Calu3 (cell line): ENCODE results near the gene DIS3L. TPM values are rescaled to one million over a fixed set of nuclear protein-coding genes. Genes with fewer than 3 reads are reported as not detected.
"Not testable (repeated sequence)": the region's sequence is repeated elsewhere in the genome, so short reads cannot be mapped to it uniquely, and the experiment has no call there.

Experiments used
- BruUV-seq: library from RNA; stranded (reverse); fragments of 400-500 nt; replicated peaks from 2 replicates; lab custom pipeline; 2021; lab: Mats Ljungman, UMichigan
- CTCF ChIA-PET: fragments of 300-600 bp; sonication (Branson Sonifier 250); formaldehyde crosslinking; loops from one replicate; lab custom pipeline; 2022; ENCODE audit warnings: antibody characterized with exemption; lab: Charles Lee
- DNase-seq: peaks from one replicate; pipeline ENCODE4 v3.0.0; 2022
- H3K27ac Mint-ChIP-seq: one replicate; pipeline ENCODE4 v1.8.0; 2022; ENCODE audit warnings: mixed read lengths; ENCODE audit not compliant: unreplicated experiment
- H3K27me3 Mint-ChIP-seq: one replicate; pipeline ENCODE4 v1.8.0; 2022; ENCODE audit warnings: mixed read lengths; ENCODE audit not compliant: unreplicated experiment
- H3K36me3 Mint-ChIP-seq: one replicate; pipeline ENCODE4 v1.8.0; 2022; ENCODE audit warnings: mild to moderate bottlenecking, moderate library complexity, mixed read lengths; ENCODE audit not compliant: insufficient read depth, unreplicated experiment
- H3K4me1 Mint-ChIP-seq: one replicate; pipeline ENCODE4 v1.8.0; 2022; ENCODE audit warnings: mild to moderate bottlenecking, low read depth, mixed read lengths; ENCODE audit not compliant: unreplicated experiment
- H3K4me3 Mint-ChIP-seq: one replicate; pipeline ENCODE4 v1.8.0; 2022; ENCODE audit warnings: mild to moderate bottlenecking, low read depth, moderate library complexity, mixed read lengths; ENCODE audit not compliant: unreplicated experiment
- H3K9me3 Mint-ChIP-seq: one replicate; pipeline ENCODE4 v1.8.0; 2022; ENCODE audit warnings: low read depth, mixed read lengths; ENCODE audit not compliant: unreplicated experiment
- CTCF ChIP-seq: fragments of 200-600 bp; IDR thresholded peaks from one replicate; pipeline ENCODE4 v1.8.0; 2022; ENCODE audit warnings: antibody characterized with exemption; ENCODE audit not compliant: unreplicated experiment
- intact Hi-C: fragments of 100-400 bp; cut with micrococcal nuclease; formaldehyde crosslinking; loops from one replicate; pipeline ENCODE4 v1.10.0; 2022; ENCODE audit not compliant: unreplicated experiment
- total RNA-seq: library from RNA; stranded (reverse); gene quantifications from 2 replicates; pipeline ENCODE4 v1.2.3, GENCODE V29; 2022

Gene DIS3L
- total RNA-seq, 1 experiment from 2014 or later, result 24.6 TPM

DNA sequence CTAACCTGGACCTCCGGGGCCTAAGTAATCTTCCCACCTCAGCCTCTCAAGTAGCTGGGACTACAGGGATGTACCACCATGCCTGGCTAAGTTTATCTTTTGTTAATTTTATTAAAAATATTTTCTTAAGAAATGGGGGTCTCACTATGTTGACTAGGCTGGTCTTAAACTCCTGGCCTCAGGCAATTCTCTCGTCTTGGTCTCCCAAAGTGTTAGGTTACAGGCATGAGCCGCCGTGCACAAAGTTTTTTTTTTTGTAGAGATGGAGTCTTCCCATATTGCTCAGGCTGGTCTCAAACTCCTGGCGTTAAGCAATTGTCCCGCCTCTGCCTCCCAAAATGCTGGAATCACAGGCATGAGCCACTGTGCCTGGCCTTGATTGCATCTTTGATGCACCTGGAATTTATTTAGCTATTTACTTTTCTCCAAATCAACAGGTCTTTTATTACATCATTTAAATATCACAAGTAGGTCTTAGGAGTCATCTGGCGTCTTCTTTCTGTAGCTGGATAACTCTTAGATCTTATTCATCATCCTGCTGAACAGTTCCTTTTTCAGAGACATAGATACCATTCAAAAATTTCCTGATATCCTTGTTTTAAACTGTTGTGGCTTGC lies 85.6 kb downstream of the DIS3L start:
- intact Hi-C loops, result no loop called here
- no peaks in the 10 kb centered on the region for H3K27me3 Mint-ChIP-seq
- CTCF ChIA-PET, result interaction anchor here (0.6 kb wide), 1 partner anchor 541 kb away, joined by 4 read pairs; no protein-coding TSS in a partner anchor
- no peak for DNase-seq
- H3K4me1 Mint-ChIP-seq, result no peaks in the 10 kb centered on the region
- no TSS peak for BruUV-seq
- no peaks in the 10 kb centered on the region for H3K36me3 Mint-ChIP-seq
- H3K4me3 Mint-ChIP-seq, result no peak overlapping the region
- H3K9me3 Mint-ChIP-seq, result no peaks in the 10 kb centered on the region
- no peak for TF ChIP-seq CTCF
- H3K27ac Mint-ChIP-seq, result no peak overlapping the region

- H3K36me3 Mint-ChIP-seq, H3K27me3 Mint-ChIP-seq, CTCF ChIA-PET, H3K27ac Mint-ChIP-seq, H3K4me3 Mint-ChIP-seq, H3K4me1 Mint-ChIP-seq, H3K9me3 Mint-ChIP-seq, DNase-seq, intact Hi-C loops, BruUV-seq: not testable (repeated sequence)
Observed at GRCh38 chr15:66381376-66381775, 88.0 kb downstream of the DIS3L start.

Other genes with a start within 250 kb of the DIS3L start
- 0.09 and 0.15 TPM in 2 replicates for gene MEGF11, start 39.8 kb upstream of the DIS3L start, total RNA-seq
- 19.8 and 27.0 TPM in 2 replicates for gene TIPIN, start 63.1 kb downstream of the DIS3L start, total RNA-seq
- gene MAP2K1, start 93.3 kb downstream of the DIS3L start, total RNA-seq, result 67.6 and 69.1 TPM in 2 replicates
- gene SNAPC5, start 204.2 kb downstream of the DIS3L start, total RNA-seq, result 47.6 and 52.1 TPM in 2 replicates
- 2,415 and 2,676 TPM in 2 replicates for gene RPL4, start 211.3 kb downstream of the DIS3L start, total RNA-seq
- gene ZWILCH, start 211.8 kb downstream of the DIS3L start, total RNA-seq, result 33.2 and 34.5 TPM in 2 replicates